Measurements from ENCODE around the gene SHTN1.

- no peak for TF ChIP-seq CTCF (conservative IDR thresholded peaks at IDR 0.05; ENCODE audit: low read length)
- no peak for TF ChIP-seq EZH2phosphoT487 (IDR thresholded peaks at IDR 0.05; ENCODE audit: borderline replicate concordance)
These were observed 86.4 kb downstream of the SHTN1 start for GRCh38 chr10:116918583-116918982.
